ENCODE results near the gene CCNF.

Gene CCNF

DNA sequence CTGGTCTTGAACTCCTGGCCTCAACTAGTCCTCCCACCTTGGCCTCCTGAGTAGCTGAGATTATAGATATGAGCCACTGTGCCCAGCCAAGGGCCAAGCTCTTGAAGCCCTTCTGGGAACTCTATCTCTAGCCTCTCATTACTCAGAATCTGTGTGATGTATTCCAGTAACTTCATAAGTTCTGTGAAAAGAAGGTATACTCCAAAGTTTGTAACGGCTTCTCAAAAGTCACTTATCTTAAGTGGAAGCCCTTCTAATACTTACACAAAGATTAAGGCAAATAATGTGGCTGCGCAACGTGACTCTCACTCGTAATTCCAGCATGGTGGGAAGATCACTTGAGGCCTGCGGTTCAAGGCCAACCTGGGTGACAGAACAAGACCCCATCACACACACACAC is 65.4 kb downstream of the CCNF start:
- TF ChIP-seq, protein P1, sequence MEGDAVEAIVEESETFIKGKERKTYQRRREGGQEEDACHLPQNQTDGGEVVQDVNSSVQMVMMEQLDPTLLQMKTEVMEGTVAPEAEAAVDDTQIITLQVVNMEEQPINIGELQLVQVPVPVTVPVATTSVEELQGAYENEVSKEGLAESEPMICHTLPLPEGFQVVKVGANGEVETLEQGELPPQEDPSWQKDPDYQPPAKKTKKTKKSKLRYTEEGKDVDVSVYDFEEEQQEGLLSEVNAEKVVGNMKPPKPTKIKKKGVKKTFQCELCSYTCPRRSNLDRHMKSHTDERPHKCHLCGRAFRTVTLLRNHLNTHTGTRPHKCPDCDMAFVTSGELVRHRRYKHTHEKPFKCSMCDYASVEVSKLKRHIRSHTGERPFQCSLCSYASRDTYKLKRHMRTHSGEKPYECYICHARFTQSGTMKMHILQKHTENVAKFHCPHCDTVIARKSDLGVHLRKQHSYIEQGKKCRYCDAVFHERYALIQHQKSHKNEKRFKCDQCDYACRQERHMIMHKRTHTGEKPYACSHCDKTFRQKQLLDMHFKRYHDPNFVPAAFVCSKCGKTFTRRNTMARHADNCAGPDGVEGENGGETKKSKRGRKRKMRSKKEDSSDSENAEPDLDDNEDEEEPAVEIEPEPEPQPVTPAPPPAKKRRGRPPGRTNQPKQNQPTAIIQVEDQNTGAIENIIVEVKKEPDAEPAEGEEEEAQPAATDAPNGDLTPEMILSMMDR (IDR thresholded peaks at IDR 0.05; ENCODE audit: insufficient read depth, low read length, missing control alignments): no peak
- ChIA-PET CTCF (interaction anchor here (0.9 to 1.0 kb wide), 3 partner anchors 9 to 65 kb away, joined by 3 read pairs; partner anchors contain the start of genes CCNF and TBC1D24), POLR2A (no interaction called here)
- no peak for DNase-seq (ENCODE audit: low read depth, low spot score)
- H3K4me3 ChIP-seq (ENCODE audit: low read depth, low read length): no peak overlapping the region

DNA sequence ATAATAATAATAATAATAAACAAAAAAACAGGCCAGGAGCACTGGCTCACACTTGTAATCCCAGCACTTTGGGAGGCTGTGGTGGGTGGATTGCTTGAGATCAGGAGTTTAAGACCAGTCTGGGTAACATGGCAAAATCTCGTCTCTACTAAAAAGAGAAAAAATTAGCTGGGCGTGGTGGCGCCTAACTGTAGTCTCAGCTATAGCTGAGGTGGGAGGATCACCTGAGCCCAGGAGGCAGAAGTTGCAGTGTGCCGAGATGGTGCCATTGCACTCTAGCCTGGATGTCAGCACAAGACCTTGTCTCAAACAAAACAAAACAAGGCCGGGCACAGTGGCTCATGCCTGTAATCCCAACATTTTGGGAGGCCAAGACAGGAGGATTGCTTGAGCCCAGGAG is 65.8 kb downstream of the CCNF start:
- ChIA-PET CTCF (no interaction called here), POLR2A (interaction anchor here (0.6 kb wide), 1 partner anchor 19 kb away, joined by 3 read pairs; the partner anchor contains the start of gene ATP6V0C)
- no peak overlapping the region for H3K4me3 ChIP-seq (ENCODE audit: low read depth, low read length)
- no peak for DNase-seq (ENCODE audit: low read depth, low spot score)
- TF ChIP-seq, protein P1 (IDR thresholded peaks at IDR 0.05; ENCODE audit: insufficient read depth, low read length, missing control alignments): no peak

DNA sequence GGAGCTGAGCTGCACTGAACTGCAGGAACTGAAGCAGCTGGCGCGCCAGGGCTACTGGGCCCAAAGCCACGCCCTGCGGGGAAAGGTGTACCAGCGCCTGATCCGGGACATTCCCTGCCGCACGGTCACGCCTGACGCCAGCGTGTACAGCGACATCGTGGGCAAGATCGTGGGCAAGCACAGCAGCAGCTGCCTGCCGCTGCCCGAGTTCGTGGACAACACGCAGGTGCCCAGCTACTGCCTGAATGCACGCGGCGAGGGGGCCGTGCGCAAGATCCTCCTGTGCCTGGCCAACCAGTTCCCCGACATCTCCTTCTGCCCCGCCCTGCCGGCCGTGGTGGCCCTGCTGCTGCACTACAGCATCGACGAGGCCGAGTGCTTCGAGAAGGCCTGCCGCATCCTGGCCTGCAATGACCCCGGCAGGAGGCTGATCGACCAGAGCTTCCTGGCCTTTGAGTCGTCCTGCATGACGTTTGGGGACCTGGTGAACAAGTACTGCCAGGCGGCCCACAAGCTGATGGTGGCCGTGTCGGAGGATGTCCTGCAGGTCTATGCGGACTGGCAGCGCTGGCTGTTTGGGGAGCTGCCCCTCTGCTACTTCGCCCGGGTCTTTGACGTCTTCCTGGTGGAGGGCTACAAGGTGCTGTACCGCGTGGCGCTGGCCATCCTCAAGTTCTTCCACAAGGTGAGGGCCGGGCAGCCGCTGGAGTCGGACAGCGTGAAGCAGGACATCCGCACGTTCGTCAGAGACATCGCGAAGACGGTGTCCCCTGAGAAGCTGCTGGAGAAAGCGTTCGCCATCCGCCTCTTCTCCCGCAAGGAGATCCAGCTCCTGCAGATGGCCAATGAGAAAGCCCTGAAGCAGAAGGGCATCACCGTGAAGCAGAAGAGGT is 67.2 kb downstream of the CCNF start:
- CTCF ChIA-PET: interaction anchor here (0.8 to 2.0 kb wide), 4 partner anchors 13 to 66 kb away, joined by 3 to 5 read pairs (median 4); partner anchors contain the start of gene CCNF
- DNase-seq (ENCODE audit: low read depth, low spot score): no peak
- H3K4me3 ChIP-seq (ENCODE audit: low read depth, low read length): no peak overlapping the region
- POLR2A ChIA-PET: no interaction called here
- TF ChIP-seq, protein P1 (IDR thresholded peaks at IDR 0.05; ENCODE audit: insufficient read depth, low read length, missing control alignments): no peak

DNA sequence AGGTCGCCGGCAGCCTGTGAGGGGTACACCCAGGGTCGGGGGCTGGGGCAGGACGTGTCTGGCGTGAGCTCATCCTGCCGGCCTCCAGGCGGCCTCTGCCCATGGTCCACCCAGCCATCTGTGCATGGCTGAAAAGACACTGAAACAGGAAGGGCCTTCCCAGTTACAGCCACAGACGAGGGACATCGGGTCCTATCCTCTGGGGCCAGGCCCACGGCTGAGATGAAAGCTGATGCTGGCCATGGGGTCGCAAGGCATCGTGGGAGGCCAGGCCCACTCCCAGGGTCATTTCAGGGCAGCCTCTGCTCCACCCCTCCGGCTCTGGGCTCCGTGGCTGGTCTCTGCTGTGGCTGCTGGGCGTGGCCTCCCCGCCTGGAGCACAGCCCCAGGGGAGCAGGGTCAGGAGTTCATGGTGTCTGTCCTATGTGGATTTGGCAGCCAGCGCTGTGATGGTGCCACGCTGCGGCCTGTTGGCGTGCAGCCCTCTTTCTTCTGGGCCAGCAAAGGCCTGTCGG is 67.9 kb downstream of the CCNF start:
- no peak overlapping the region for H3K4me3 ChIP-seq (ENCODE audit: low read depth, low read length)
- DNase-seq (ENCODE audit: low read depth, low spot score): no peak
- POLR2A ChIA-PET: interaction anchor here (0.6 kb wide), 1 partner anchor 221 kb away, joined by 3 read pairs; no protein-coding TSS in a partner anchor
- CTCF ChIA-PET: interaction anchor here (0.8 to 2.0 kb wide), 4 partner anchors 14 to 67 kb away, joined by 3 to 5 read pairs (median 4); partner anchors contain the start of gene CCNF
- TF ChIP-seq, protein P1 (IDR thresholded peaks at IDR 0.05; ENCODE audit: insufficient read depth, low read length, missing control alignments): no peak

DNA sequence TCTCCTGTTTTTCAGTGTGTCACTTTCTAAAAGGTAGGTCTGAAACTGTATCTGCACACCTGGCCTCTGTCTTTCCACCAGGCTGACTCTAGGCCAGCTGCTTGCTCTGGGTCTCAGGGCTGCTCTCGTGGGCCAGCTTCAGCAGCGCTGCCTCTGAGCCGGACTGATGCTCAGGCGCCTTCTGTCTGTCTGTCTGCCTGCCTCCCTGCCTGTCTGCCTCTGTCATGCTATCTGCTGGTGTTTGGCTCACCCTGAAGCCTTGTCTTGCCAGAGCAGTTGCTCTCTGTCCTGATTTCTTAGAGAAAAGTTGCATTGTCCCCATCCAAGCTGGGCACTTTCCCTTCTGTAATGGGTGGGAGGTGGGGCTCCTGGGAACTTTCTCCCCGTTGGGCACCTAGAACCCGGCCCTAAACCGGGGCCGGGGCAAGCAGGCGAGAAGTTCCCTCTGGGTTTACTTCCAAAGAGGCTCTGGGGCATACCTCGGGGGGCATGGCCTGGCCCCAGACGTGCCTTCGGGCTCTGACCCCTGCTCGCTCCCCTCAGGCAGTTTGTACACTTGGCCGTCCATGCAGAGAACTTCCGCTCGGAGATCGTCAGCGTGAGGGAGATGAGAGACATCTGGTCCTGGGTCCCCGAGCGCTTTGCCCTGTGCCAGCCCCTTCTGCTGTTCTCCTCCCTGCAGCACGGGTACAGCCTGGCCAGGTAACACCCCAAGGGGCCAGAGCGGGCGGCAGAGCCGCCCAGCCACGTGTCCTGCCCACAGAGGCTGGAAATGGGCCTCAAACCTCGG is 68.6 kb downstream of the CCNF start:
- ChIA-PET CTCF (interaction anchor here (0.8 to 4.1 kb wide), 5 partner anchors 10 to 158 kb away, joined by 3 to 33 read pairs (median 4); partner anchors contain the start of gene ABCA3), POLR2A (interaction anchor here (0.6 kb wide), 1 partner anchor 222 kb away, joined by 3 read pairs; no protein-coding TSS in a partner anchor)
- H3K4me3 ChIP-seq (ENCODE audit: low read depth, low read length): no peak overlapping the region
- TF ChIP-seq, protein P1 (IDR thresholded peaks at IDR 0.05; ENCODE audit: insufficient read depth, low read length, missing control alignments): no peak
- DNase-seq (ENCODE audit: low read depth, low spot score): no peak

All from AG04449 (cell line).